Measurements from ENCODE around the gene SLC19A2. TPM values are rescaled to one million over a fixed set of nuclear protein-coding genes. Genes with fewer than 3 reads are reported as not detected.

Gene SLC19A2
- total RNA-seq, 1 donor: 10.5 TPM

DNA sequence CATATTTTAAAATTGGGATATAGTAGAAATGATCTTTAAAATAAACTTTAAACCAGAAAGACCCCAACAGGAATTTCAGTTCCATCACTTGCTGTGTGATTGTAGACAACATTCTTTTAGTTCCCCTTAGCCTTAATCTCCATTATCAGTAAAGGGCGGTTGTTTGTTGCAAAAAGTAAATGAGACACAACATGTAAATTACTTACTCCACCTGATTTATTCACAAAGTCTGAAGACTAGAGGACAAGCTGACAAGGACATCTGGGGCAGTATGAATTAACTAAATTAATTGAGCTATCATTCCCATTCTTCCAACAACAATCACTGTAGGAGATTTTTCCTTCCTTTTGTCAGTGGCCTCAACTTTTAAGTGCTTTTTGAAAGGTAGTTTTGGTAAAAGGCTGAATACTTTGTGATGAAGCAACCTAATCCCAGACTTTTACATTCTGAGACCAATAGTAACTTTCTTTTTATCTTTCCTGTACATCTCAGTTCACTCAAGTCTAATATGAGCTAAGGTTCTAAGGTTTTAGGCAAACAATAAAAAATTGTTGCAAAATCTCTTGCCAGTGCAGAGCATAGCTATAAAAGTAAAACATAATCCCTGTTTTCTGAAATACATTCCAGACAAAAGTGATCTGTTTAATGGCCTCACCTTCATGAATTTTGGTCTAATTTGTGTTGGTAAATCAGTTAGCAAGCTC is 6.2 kb downstream of the SLC19A2 start:
- Histone ChIP-seq H3K4me1 (ENCODE audit: insufficient read depth, low read length) (peaks cover 13% of the 10 kb centered on the region), H3K27ac (ENCODE audit: low read depth, low read length) (no peak overlapping the region), H3K4me2 (ENCODE audit: insufficient read depth, low read length) (no peak overlapping the region), H3K9me3 (ENCODE audit: low read depth, low read length) (no peaks in the 10 kb centered on the region), H2AFZ (ENCODE audit: low read length) (no peak overlapping the region), H3K36me3 (ENCODE audit: insufficient read depth, low read length) (peaks cover 6% of the 10 kb centered on the region), H3K79me2 (ENCODE audit: insufficient read depth, low read length) (peaks cover 65% of the 10 kb centered on the region), H3K4me3 (ENCODE audit: insufficient read depth, low read length) (no peak overlapping the region), H3K27me3 (ENCODE audit: insufficient read depth, low read length) (no peaks in the 10 kb centered on the region), H4K20me1 (ENCODE audit: insufficient read depth, low read length) (peaks cover 6% of the 10 kb centered on the region)
- DNase-seq (ENCODE audit: insufficient read length, low spot score, missing footprints): no peak
- TF ChIP-seq, protein P1, sequence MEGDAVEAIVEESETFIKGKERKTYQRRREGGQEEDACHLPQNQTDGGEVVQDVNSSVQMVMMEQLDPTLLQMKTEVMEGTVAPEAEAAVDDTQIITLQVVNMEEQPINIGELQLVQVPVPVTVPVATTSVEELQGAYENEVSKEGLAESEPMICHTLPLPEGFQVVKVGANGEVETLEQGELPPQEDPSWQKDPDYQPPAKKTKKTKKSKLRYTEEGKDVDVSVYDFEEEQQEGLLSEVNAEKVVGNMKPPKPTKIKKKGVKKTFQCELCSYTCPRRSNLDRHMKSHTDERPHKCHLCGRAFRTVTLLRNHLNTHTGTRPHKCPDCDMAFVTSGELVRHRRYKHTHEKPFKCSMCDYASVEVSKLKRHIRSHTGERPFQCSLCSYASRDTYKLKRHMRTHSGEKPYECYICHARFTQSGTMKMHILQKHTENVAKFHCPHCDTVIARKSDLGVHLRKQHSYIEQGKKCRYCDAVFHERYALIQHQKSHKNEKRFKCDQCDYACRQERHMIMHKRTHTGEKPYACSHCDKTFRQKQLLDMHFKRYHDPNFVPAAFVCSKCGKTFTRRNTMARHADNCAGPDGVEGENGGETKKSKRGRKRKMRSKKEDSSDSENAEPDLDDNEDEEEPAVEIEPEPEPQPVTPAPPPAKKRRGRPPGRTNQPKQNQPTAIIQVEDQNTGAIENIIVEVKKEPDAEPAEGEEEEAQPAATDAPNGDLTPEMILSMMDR (IDR thresholded peaks at IDR 0.05; ENCODE audit: extremely low read depth, low read depth, low read length): no peak

DNA sequence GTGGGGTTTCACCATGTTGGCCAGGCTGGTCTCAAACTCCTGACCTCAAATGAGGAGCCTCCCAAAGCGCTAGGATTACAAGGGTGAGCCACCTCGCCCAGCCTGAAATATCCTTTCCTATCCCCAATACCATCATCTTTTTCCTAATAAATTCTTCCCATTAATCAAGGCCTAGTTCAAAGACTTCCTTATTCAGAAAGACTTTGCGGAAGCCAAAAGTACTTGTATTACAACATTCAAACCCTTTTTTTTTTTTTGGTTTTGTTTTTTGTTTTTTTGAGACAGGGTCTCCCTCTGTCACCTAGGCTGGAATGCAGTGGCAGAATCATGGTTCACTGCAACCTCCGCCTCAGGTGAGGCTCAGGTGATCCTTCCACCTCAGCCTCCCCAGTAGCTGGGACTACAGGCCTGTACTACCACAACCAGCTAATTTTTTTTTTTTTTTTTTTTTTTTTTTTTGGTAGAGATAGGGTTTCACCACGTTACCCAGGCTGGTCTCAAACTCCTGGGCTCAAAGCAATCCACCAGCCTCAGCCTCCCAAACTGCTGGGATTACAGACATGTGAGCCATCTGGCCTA is 7.6 kb downstream of the SLC19A2 start:
- Histone ChIP-seq H4K20me1 (ENCODE audit: insufficient read depth, low read length) (peaks cover 6% of the 10 kb centered on the region), H3K4me1 (ENCODE audit: insufficient read depth, low read length) (peaks cover 3% of the 10 kb centered on the region), H3K9me3 (ENCODE audit: low read depth, low read length) (no peaks in the 10 kb centered on the region), H2AFZ (ENCODE audit: low read length) (no peak overlapping the region), H3K27ac (ENCODE audit: low read depth, low read length) (no peak overlapping the region), H3K4me3 (ENCODE audit: insufficient read depth, low read length) (no peak overlapping the region), H3K27me3 (ENCODE audit: insufficient read depth, low read length) (no peaks in the 10 kb centered on the region), H3K4me2 (ENCODE audit: insufficient read depth, low read length) (no peak overlapping the region), H3K36me3 (ENCODE audit: insufficient read depth, low read length) (peaks cover 6% of the 10 kb centered on the region), H3K79me2 (ENCODE audit: insufficient read depth, low read length) (peaks cover 51% of the 10 kb centered on the region)
- TF ChIP-seq, protein P1 (IDR thresholded peaks at IDR 0.05; ENCODE audit: extremely low read depth, low read depth, low read length): no peak
- DNase-seq (ENCODE audit: insufficient read length, low spot score, missing footprints): no peak

DNA sequence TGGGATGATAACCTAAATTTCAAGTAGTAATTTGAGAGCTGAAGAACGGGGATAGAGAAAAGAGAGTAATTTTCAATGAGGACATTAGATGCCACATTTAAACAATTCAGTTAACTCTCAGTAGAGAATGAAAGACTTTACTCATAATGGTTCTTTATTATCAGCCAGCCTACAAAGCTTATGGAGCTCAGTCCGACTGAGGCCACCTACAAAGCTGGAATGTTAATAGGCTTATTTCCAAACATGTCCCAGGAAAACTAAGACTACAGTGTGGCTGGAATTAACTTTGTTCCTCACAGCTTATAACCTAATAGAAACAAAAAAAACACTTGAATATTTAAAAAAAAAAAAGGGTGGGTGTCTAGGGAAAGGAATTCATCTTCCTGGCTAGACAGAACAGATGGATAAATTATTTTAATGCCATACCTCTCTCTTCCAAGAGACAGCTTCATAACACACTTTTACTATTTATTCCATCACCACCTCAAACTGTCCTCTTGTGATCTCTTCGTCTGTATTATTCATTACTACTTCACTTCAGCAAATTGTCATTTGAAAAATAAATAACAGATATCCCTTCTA is 9.8 kb downstream of the SLC19A2 start:
- no peak for DNase-seq (ENCODE audit: insufficient read length, low spot score, missing footprints)
- Histone ChIP-seq H3K4me1 (ENCODE audit: insufficient read depth, low read length) (peaks cover 3% of the 10 kb centered on the region), H4K20me1 (ENCODE audit: insufficient read depth, low read length) (peaks cover 6% of the 10 kb centered on the region), H3K27me3 (ENCODE audit: insufficient read depth, low read length) (no peaks in the 10 kb centered on the region), H3K36me3 (ENCODE audit: insufficient read depth, low read length) (peaks cover 6% of the 10 kb centered on the region), H3K27ac (ENCODE audit: low read depth, low read length) (no peak overlapping the region), H3K4me2 (ENCODE audit: insufficient read depth, low read length) (no peak overlapping the region), H3K79me2 (ENCODE audit: insufficient read depth, low read length) (peaks cover 31% of the 10 kb centered on the region), H3K9me3 (ENCODE audit: low read depth, low read length) (no peaks in the 10 kb centered on the region), H3K4me3 (ENCODE audit: insufficient read depth, low read length) (no peak overlapping the region), H2AFZ (ENCODE audit: low read length) (no peak overlapping the region)
- TF ChIP-seq, protein P1 (IDR thresholded peaks at IDR 0.05; ENCODE audit: extremely low read depth, low read depth, low read length): no peak

DNA sequence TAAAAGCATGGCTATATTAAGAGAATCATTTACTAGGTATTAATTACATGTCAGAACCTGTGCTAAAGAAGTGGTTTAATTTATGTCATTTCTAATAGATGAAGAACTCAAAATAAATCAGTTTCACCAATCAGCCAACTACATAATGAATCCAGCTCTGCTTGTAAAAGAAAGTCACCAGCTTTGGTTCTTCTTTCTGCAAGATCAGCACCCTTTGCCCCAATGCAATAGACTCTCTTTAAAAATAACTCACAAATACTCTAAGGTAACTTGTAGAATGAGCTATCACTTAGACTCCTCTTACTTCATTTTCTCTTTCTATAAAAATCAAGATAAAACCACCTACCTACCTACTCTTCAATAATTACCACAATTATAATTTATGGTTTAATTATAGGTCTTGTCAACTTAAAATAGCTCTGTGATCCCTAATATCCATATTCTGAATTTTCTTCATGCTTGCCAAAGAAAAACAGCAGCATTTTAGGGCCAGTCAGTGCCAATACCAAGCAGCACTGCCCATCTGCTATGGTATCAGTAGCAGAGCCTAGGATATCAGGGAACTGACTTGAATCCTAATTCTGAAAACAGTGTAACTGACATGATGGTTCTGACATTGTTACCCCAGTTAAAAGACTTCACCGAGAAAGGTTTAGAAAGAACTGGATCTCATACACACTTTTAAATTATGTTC is 11.3 kb downstream of the SLC19A2 start:
- no peak overlapping the region for H3K4me2 ChIP-seq (ENCODE audit: insufficient read depth, low read length)
- TF ChIP-seq, protein P1 (IDR thresholded peaks at IDR 0.05; ENCODE audit: extremely low read depth, low read depth, low read length): no peak
- no peak for DNase-seq (ENCODE audit: insufficient read length, low spot score, missing footprints)

More for the DNA sequence above, 11.3 kb downstream of the SLC19A2 start:
- H3K27ac ChIP-seq (ENCODE audit: low read depth, low read length): no peak overlapping the region
- H3K9me3 ChIP-seq (ENCODE audit: low read depth, low read length): no peaks in the 10 kb centered on the region
- H3K79me2 ChIP-seq (ENCODE audit: insufficient read depth, low read length): peaks cover 20% of the 10 kb centered on the region
- H2AFZ ChIP-seq (ENCODE audit: low read length): no peak overlapping the region
- H3K4me3 ChIP-seq (ENCODE audit: insufficient read depth, low read length): no peak overlapping the region
- no peaks in the 10 kb centered on the region for H3K27me3 ChIP-seq (ENCODE audit: insufficient read depth, low read length)
- H4K20me1 ChIP-seq (ENCODE audit: insufficient read depth, low read length): peaks cover 6% of the 10 kb centered on the region
- H3K4me1 ChIP-seq (ENCODE audit: insufficient read depth, low read length): peaks cover 3% of the 10 kb centered on the region
- H3K36me3 ChIP-seq (ENCODE audit: insufficient read depth, low read length): peaks cover 6% of the 10 kb centered on the region

Measured in osteoblast (primary cell).